Lower leg skin (tissue), 3 donors: Measurements from ENCODE around the gene PRM1.

ENCODE experiments used
- CTCF ChIP-seq, 3 donors: fragments of 450-650 bp; IDR thresholded peaks; one replicate each; pipeline ENCODE4 v1.5.1; 2016; ENCODE audit warnings: antibody characterized with exemption in 3 of 3, mild to moderate bottlenecking in 3 of 3, moderate library complexity in 2 of 3
- POLR2A ChIP-seq, 2 donors: fragments of 450-650 bp; IDR thresholded peaks; one replicate each; pipeline ENCODE4 v1.6.1; 2016 to 2017; ENCODE audit warnings: antibody characterized with exemption in 2 of 2, mild to moderate bottlenecking in 1 of 2, moderate library complexity in 1 of 2

- TF ChIP-seq CTCF (IDR thresholded peaks at IDR 0.05) (no peak), POLR2A (IDR thresholded peaks at IDR 0.05) (no peak)
Measured at GRCh38 chr16:11250091-11250785, 30.9 kb downstream of the PRM1 start.
